Measurements from ENCODE around the gene DEDD2.

GRCh38 chr19:42172261-42172660 lies 45.2 kb downstream of the DEDD2 start:
- TF ChIP-seq FOXP2 (optimal IDR thresholded peaks at IDR 0.05; ENCODE audit: control extremely low read depth, extremely low read length, insufficient read depth) (no peak), EZH2 (IDR thresholded peaks at IDR 0.05) (no peak)

Measured in SK-N-MC (cell line).